Keratinocyte (primary cell): Measurements from ENCODE around the gene DIPK1A.

Experiments
- CTCF ChIP-seq, 3 experiments: IDR thresholded peaks in 1 of 3; conservative IDR thresholded peaks in 1 of 3; optimal IDR thresholded peaks in 1 of 3; 2 replicates in 2 of 3; 3 replicates in 1 of 3; pipeline versions ENCODE3 to v1.5.1; 2011; ENCODE audit warnings: low read length in 3 of 3, mild to moderate bottlenecking in 3 of 3, moderate library complexity in 2 of 3, control low read depth in 1 of 3, inconsistent platforms in 1 of 3; ENCODE audit not compliant: insufficient read depth in 2 of 3; ENCODE audit errors: extremely low read depth in 1 of 3
- EZH2 ChIP-seq: IDR thresholded peaks from one replicate; pipeline ENCODE4 v1.6.1; 2012; ENCODE audit warnings: inconsistent platforms, mild to moderate bottlenecking, low read length, moderate library complexity

GRCh38 chr1:92990828-92991227 is 29.6 kb upstream of the DIPK1A start:
- TF ChIP-seq CTCF (optimal IDR thresholded peaks at IDR 0.05 in 1 of 3, IDR thresholded peaks at IDR 0.05 in 1 of 3, conservative IDR thresholded peaks at IDR 0.05 in 1 of 3; ENCODE audit: extremely low read depth in 1 of 3, insufficient read depth in 2 of 3, low read length in 3 of 3) (no peak), EZH2 (no peak)
